Right atrium auricular region (tissue), 2 donors: ENCODE data around the gene THAP7. TPM values are rescaled to one million over a fixed set of nuclear protein-coding genes. Genes with fewer than 3 reads are reported as not detected.

ENCODE experiments used
- DNase-seq: peaks from one replicate; pipeline ENCODE4 v3.0.0-alpha.2; 2019; ENCODE audit warnings: low spot score
- H3K27ac ChIP-seq, 2 donors: fragments of 200-600 bp; sonication (generic); 1 replicate in 1 of 2; 2 replicates in 1 of 2; pipeline ENCODE4 v1.5.1; 2016 to 2019
- H3K27me3 ChIP-seq, 2 donors: fragments of 200-600 bp; sonication (generic); one replicate each; pipeline versions ENCODE4 v1.5.1 to v1.6.0; 2017 to 2019
- H3K36me3 ChIP-seq: fragments of 200-600 bp; sonication (generic); one replicate; pipeline ENCODE4 v1.5.1; 2016
- H3K4me1 ChIP-seq, 2 donors: fragments of 200-600 bp; sonication (generic); one replicate each; pipeline versions ENCODE4 v1.5.1 to v1.6.0; 2017 to 2019
- H3K4me3 ChIP-seq, 2 donors: fragments of 200-600 bp; sonication (generic); 1 replicate in 1 of 2; 2 replicates in 1 of 2; pipeline ENCODE4 v1.5.1; 2017 to 2019; ENCODE audit warnings: mild to moderate bottlenecking in 1 of 2, moderate library complexity in 1 of 2
- H3K9me3 ChIP-seq, 2 donors: fragments of 200-600 bp; sonication (generic); one replicate each; pipeline ENCODE4 v1.5.1; 2019
- total RNA-seq, 2 donors: library from RNA; depleted of rRNA; stranded (reverse); fragments of >200 nt; gene quantifications; one replicate each; pipeline ENCODE4 v1.1.0, GENCODE V29; 2016
- TF ChIP-seq, protein P1 (sequence below), 2 donors: fragments of 200-600 bp; sonication (generic); IDR thresholded peaks; one replicate each; pipeline ENCODE4 v1.5.1; 2019; ENCODE audit warnings: antibody characterized with exemption in 2 of 2

The THAP7 gene
- total RNA-seq, 2 donors from 2014 or later = 39.8 to 51.1 TPM

DNA sequence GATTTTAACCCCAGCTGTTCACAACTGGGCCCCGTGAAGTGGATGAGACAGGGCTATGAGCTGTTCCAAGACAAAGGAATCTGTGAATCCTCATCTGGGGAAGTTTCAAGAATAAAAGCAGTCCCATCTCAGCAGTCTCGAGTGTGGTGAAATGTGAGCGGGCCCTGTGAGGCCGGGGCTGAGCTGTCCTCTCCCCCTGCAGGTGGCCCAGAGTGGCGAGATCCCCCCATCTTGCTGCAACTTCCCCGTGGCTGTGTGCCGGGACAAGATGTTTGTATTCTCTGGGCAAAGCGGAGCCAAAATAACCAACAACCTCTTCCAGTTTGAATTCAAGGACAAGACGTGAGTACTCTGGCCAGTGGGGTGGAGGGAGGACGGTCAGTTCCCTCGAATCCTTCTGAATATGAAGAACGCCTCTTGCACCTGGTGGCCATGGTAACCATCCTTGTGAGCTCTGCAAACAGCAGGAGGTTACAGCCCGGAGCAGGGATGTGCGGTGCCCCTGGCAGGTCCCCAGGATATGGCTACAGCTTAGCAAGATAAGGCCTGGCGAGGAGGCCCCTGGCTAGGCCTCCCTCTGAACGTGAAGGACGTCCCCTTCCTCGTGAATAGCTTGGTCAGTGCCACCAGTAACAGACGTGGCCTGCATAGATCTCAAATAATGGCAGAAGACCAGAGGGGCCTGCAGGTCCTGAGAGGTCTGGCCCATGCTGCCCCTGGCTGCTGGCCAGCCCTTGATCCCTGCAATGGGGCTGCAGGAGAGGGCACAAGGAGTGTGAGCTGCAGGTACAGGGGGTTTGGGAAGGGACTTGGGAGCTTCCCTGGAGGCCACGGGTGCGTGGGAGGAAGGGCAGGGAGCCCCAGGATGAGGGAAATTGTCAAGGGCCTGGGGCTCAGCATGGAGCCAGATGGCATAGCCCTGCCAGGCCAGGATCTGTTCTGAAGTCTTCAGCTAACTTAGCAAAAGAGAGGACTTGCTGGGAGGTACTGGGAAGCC is 11.4 kb downstream of the THAP7 start:
- H3K36me3 ChIP-seq = peaks cover 43% of the 10 kb centered on the region
- H3K4me1 ChIP-seq = no peaks in the 10 kb centered on the region
- no peaks in the 10 kb centered on the region for H3K27me3 ChIP-seq
- H3K9me3 ChIP-seq = no peaks in the 10 kb centered on the region
- TF ChIP-seq, protein P1, sequence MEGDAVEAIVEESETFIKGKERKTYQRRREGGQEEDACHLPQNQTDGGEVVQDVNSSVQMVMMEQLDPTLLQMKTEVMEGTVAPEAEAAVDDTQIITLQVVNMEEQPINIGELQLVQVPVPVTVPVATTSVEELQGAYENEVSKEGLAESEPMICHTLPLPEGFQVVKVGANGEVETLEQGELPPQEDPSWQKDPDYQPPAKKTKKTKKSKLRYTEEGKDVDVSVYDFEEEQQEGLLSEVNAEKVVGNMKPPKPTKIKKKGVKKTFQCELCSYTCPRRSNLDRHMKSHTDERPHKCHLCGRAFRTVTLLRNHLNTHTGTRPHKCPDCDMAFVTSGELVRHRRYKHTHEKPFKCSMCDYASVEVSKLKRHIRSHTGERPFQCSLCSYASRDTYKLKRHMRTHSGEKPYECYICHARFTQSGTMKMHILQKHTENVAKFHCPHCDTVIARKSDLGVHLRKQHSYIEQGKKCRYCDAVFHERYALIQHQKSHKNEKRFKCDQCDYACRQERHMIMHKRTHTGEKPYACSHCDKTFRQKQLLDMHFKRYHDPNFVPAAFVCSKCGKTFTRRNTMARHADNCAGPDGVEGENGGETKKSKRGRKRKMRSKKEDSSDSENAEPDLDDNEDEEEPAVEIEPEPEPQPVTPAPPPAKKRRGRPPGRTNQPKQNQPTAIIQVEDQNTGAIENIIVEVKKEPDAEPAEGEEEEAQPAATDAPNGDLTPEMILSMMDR (IDR thresholded peaks at IDR 0.05) = no peak
- no peak for DNase-seq
- no peak overlapping the region for H3K4me3 ChIP-seq
- no peak overlapping the region for H3K27ac ChIP-seq

DNA sequence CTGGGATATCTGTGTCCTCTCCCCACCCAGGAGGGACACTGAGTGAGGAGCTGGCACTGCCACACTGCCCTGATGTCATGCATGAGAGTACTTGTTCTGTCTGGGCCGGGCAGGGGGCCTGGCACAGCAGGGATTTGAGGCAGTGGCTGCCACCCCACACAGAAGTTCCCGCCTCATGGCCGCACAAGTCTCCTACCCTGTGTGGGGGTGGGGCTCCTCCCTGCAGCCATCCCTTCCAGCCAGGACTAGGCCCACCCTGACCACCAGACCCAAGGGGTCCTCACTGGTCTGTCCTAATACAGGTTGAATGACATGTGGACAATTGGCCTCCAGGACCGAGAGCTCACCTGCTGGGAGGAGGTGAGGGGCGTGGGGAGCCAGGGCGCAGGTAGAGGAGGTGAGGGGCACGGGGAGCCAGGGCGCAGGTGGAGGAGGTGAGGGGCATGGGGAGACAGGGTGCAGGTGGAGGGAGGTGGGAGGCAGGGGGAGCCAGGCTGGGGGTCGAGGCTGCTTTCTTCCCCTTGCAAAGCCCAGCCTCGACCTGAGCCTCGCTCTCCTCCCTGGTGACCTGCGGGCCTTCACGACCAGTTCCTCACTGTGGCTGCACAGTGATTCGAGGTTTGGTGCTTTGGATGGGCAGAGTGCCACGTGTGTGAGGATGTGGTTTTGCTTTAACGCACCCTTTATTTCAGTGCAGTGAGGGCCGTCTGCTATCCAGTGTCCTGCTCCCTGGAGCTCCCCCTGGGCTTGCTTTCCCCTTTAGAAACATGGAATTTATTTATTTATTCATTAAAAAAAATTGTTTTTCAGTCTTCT is 12.4 kb downstream of the THAP7 start:
- DNase-seq = no peak
- peaks cover 36% of the 10 kb centered on the region for H3K36me3 ChIP-seq
- TF ChIP-seq, protein P1 (IDR thresholded peaks at IDR 0.05) = no peak
- H3K4me1 ChIP-seq = no peaks in the 10 kb centered on the region
- H3K9me3 ChIP-seq = no peaks in the 10 kb centered on the region
- no peak overlapping the region for H3K27ac ChIP-seq
- H3K4me3 ChIP-seq = no peak overlapping the region
- H3K27me3 ChIP-seq = no peaks in the 10 kb centered on the region

DNA sequence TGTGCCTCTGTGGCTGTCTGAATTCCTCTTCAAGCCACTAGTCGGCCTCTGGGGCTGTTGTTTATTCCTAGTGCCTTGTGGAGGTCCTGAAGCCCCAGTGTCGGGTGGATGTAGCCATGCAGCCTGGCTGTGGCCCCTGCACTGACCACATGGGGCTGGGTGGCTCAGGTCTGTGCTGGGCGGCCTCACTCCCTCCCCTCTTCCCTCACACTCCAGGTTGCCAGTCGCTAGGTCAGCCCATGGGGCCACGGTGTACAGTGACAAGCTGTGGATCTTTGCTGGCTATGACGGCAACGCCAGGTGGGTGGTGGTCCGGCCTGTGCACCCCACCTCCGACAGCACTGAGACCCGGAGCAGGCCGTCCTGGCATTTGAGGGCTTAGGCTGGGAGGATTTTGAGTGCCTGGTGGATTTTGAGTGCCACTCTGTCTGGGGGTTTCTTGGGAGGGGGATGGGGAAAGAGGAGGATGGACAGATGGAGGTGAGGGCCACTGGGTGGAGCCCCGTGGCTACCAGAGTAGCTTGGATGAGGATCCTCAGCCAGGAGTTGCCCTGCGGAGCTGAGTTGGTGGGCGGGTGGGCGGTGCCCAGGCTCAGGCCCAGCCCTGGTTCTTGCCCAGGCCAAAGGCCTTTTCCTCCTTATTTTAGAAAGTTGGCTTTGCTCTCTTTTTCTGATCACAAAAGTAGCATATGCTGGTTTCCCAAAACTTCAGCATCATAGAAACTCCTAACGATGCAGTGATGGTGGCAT is 13.2 kb downstream of the THAP7 start:
- Histone ChIP-seq H3K27ac (no peak overlapping the region), H3K4me3 (no peak overlapping the region), H3K9me3 (no peaks in the 10 kb centered on the region), H3K27me3 (no peaks in the 10 kb centered on the region), H3K36me3 (peaks cover 35% of the 10 kb centered on the region), H3K4me1 (peaks cover 0 to 2% of the 10 kb centered on the region in 2 donors)
- DNase-seq = no peak
- TF ChIP-seq, protein P1 (IDR thresholded peaks at IDR 0.05) = no peak

- no peaks in the 10 kb centered on the region for H3K9me3 ChIP-seq
- H3K27me3 ChIP-seq = no peaks in the 10 kb centered on the region
- H3K36me3 ChIP-seq = peaks cover 29% of the 10 kb centered on the region
- H3K4me3 ChIP-seq = no peak overlapping the region
- H3K27ac ChIP-seq = no peak overlapping the region
- TF ChIP-seq, protein P1 (IDR thresholded peaks at IDR 0.05) = no peak
- no peak for DNase-seq
- H3K4me1 ChIP-seq = peaks cover 0 to 15% of the 10 kb centered on the region in 2 donors
These were observed 14.5 kb downstream of the THAP7 start for GRCh38 chr22:20987375-20987774.

- no peak for DNase-seq
- H3K36me3 ChIP-seq = peaks cover 18% of the 10 kb centered on the region
- H3K27me3 ChIP-seq = no peaks in the 10 kb centered on the region
- TF ChIP-seq, protein P1 (IDR thresholded peaks at IDR 0.05) = no peak
- no peak overlapping the region for H3K27ac ChIP-seq
- peaks cover 0 to 18% of the 10 kb centered on the region in 2 donors for H3K4me1 ChIP-seq
- no peak overlapping the region for H3K4me3 ChIP-seq
- no peaks in the 10 kb centered on the region for H3K9me3 ChIP-seq
These were observed 15.6 kb downstream of the THAP7 start for GRCh38 chr22:20986365-20986764.
